Prostate gland (tissue), 2 donors: Measurements from ENCODE around the gene SMIM35. TPM values are rescaled to one million over a fixed set of nuclear protein-coding genes. Genes with fewer than 3 reads are reported as not detected.

Experiments
- DNase-seq: peaks from one replicate; pipeline ENCODE4 v3.0.0-alpha.2; 2019; ENCODE audit warnings: low spot score
- H3K27ac ChIP-seq, 2 donors: fragments of 200-600 bp; sonication (generic); 2 replicates each; pipeline ENCODE4 v1.5.1; 2017 to 2019
- H3K27me3 ChIP-seq: fragments of 200-600 bp; sonication (generic); replicated peaks from 2 replicates; pipeline ENCODE4 v1.5.1; 2019; ENCODE audit not compliant: insufficient read depth
- H3K36me3 ChIP-seq, 2 donors: fragments of 200-600 bp; sonication (generic); 1 replicate in 1 of 2; 2 replicates in 1 of 2; pipeline versions ENCODE4 v1.5.1 to v1.8.1; 2017 to 2019
- H3K4me1 ChIP-seq: fragments of 200-600 bp; sonication (generic); replicated peaks from 2 replicates; pipeline ENCODE4 v1.5.1; 2019
- H3K4me3 ChIP-seq, 2 donors: fragments of 200-600 bp; sonication (generic); 2 replicates each; pipeline ENCODE4 v1.5.1; 2017 to 2019
- H3K9me3 ChIP-seq: fragments of 200-600 bp; sonication (generic); 2 replicates; pipeline ENCODE4 v1.5.1; 2017
- POLR2A ChIP-seq: fragments of 450-650 bp; IDR thresholded peaks from one replicate; pipeline ENCODE4 v1.6.1; 2016; ENCODE audit warnings: antibody characterized with exemption, mild to moderate bottlenecking
- POLR2AphosphoS5 ChIP-seq: sonication (generic); formaldehyde crosslinking; IDR thresholded peaks from one replicate; pipeline ENCODE4 v1.6.1; 2017; ENCODE audit warnings: antibody characterized with exemption
- WGBS: methylation state at CpG from one replicate; pipeline ENCODE4 v1.1.5; 2018; 5-methylcytosine and 5-hydroxymethylcytosine counted together
- intact Hi-C: fragments of 100-400 bp; cut with DNase I; formaldehyde crosslinking; loops from one replicate; pipeline ENCODE4 v1.14.2; 2022
- total RNA-seq, 2 donors: library from RNA; depleted of rRNA; stranded (reverse); fragments of >200 nt; gene quantifications; one replicate each; pipeline ENCODE4 v1.1.0, GENCODE V29; 2016
- TF ChIP-seq, protein P1 (sequence below), 4 experiments: fragments of 200-600 bp in 2 of 4; fragments of 450-650 bp in 2 of 4; sonication (generic) in 2 of 4; IDR thresholded peaks; 1 replicate in 3 of 4; 2 replicates in 1 of 4; pipeline ENCODE4 v1.5.1; 2016 to 2019; ENCODE audit warnings: antibody characterized with exemption in 4 of 4, mild to moderate bottlenecking in 2 of 4, moderate library complexity in 2 of 4

Gene SMIM35
- total RNA-seq, 2 donors from 2014 or later, result 0.09 TPM; not detected in 1

DNA sequence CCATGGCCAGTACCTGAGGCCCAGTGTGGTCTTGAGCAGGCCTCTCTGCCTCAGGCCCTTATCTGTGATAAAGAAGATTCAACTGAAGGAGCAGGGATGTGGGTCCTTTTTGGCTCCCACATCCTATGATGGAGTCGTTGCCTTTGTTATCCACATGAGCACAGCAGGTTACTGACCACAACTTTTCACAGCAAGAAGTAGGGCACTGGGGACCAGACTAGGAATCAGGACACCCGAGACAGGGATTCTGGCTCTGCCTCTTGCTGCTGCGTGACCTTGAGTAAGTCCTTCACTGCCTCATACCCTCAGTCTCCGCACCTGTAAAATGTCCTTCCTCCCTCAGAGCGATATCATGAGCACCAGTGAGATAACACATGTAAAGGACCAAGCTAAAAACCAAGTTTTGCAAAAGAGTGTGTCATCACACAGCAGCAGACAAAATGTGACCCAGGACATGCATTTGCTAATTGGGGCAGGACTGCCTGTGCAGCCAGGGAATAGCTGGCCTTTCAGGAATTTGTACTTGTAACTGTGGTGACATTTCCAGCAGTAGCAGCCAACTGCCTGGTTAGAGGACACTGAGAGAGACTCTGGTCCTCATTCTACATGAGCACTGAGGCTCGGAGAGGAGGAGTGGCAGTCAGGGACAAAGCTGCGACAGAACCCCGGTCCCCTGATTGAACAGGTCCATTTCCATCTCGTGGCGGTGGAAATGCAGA is 13.2 kb upstream of the SMIM35 start:
- H3K9me3 ChIP-seq, result no peaks in the 10 kb centered on the region
- H3K4me3 ChIP-seq, result no peak overlapping the region
- no peaks in the 10 kb centered on the region for H3K27me3 ChIP-seq
- no peak for DNase-seq
- 84% methylated on average over 10 of the region's 10 CpGs for WGBS
- no peak for TF ChIP-seq POLR2AphosphoS5
- TF ChIP-seq, protein P1, sequence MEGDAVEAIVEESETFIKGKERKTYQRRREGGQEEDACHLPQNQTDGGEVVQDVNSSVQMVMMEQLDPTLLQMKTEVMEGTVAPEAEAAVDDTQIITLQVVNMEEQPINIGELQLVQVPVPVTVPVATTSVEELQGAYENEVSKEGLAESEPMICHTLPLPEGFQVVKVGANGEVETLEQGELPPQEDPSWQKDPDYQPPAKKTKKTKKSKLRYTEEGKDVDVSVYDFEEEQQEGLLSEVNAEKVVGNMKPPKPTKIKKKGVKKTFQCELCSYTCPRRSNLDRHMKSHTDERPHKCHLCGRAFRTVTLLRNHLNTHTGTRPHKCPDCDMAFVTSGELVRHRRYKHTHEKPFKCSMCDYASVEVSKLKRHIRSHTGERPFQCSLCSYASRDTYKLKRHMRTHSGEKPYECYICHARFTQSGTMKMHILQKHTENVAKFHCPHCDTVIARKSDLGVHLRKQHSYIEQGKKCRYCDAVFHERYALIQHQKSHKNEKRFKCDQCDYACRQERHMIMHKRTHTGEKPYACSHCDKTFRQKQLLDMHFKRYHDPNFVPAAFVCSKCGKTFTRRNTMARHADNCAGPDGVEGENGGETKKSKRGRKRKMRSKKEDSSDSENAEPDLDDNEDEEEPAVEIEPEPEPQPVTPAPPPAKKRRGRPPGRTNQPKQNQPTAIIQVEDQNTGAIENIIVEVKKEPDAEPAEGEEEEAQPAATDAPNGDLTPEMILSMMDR (IDR thresholded peaks at IDR 0.05), result no peak
- TF ChIP-seq POLR2A, result no peak
- intact Hi-C loops, result no loop called here
- H3K36me3 ChIP-seq, result no peaks in the 10 kb centered on the region
- no peak overlapping the region for H3K27ac ChIP-seq
- H3K4me1 ChIP-seq, result no peaks in the 10 kb centered on the region

DNA sequence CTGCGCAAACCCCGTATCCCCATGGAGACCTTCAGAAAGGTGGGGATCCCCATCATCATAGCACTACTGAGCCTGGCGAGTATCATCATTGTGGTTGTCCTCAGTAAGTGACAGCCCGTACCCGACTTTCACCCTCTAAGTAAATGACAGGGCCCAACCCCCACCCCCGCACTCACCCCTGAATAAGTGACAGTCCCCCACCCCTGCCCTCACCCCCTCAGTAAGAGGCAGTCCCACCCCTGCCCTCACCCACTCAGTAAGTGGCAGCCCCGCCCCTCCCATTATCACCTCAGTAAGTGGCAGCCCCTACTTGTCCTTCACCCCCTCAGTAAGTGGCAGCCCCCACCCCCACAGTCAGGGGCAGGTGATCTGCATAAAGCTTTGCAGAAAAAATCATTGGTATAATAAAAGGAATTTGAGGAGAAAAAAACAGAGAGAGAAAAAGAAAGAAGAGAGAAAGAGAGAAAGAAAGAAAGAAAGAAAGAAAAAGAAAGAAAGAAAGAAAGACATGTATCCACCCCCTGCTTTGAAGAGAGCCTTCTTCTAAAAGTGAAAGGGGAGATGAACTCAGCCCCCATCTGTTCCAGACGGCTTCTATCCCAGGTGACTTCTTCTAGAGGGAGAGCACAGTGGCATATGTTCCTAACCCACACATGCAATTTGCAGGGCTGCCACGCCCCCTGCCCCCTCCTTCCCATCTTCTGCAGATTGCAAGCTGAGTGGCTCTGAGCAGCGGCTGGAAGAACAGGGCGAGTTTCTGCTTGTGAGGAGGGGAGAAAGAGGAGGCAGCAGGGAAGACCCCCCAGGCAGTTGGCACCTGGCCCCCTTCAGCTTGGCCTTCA is 12.5 kb upstream of the SMIM35 start:
- WGBS, result 63% methylated on average over 11 of the region's 11 CpGs
- no peak for TF ChIP-seq POLR2A
- TF ChIP-seq, protein P1 (IDR thresholded peaks at IDR 0.05), result no peak
- TF ChIP-seq POLR2AphosphoS5, result no peak
- Histone ChIP-seq H3K27me3 (no peaks in the 10 kb centered on the region), H3K9me3 (no peaks in the 10 kb centered on the region), H3K4me3 (no peak overlapping the region), H3K27ac (no peak overlapping the region), H3K4me1 (no peaks in the 10 kb centered on the region), H3K36me3 (no peaks in the 10 kb centered on the region)
- intact Hi-C loops, result no loop called here
- no peak for DNase-seq

DNA sequence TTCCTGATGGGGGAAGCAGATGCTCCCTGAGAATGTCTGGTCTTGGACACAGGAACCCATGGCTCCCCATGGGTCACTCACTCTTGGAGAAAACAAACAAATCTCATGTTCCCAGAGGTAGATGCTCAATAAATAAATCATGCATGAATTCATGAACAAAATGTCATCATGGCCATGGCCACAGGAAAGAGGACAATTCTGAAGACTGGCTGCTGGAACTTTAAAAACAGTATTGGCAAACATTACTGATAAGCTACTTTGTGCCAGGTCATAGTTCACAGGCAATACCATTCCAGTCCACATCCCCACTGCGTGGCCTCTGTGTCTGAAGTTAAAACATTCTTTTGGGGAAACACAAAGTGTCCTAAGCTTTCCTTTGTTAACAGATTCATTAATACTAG is 9.2 kb upstream of the SMIM35 start:
- Histone ChIP-seq H3K4me1 (no peaks in the 10 kb centered on the region), H3K36me3 (no peaks in the 10 kb centered on the region), H3K27ac (no peak overlapping the region), H3K27me3 (no peaks in the 10 kb centered on the region), H3K4me3 (no peak overlapping the region), H3K9me3 (no peaks in the 10 kb centered on the region)
- DNase-seq, result no peak
- TF ChIP-seq, protein P1 (IDR thresholded peaks at IDR 0.05), result no peak
- TF ChIP-seq POLR2A (no peak), POLR2AphosphoS5 (no peak)
- intact Hi-C loops, result no loop called here
- 63% methylated on average over 1 of the region's 1 CpG for WGBS

DNA sequence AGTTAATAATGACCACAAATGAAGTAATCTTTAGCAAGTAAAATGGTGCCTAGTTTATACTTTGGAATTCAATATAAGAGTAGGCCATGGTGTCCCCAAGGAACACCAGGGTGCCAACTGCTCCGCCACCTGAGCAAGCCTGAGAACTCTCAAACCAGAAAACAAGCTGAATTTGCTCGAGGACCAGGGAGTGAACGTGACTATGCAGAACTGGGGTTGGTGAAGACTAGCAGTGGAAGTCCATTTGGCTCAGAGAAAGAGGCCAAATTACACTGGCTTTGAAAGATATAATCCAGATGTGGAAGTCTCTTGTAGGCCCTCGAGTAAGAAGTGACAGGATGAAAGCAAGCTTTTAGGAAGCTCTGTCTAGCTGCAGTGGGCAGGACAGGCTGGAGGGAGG is 8.7 kb upstream of the SMIM35 start:
- Histone ChIP-seq H3K4me1 (no peaks in the 10 kb centered on the region), H3K27ac (no peak overlapping the region), H3K36me3 (no peaks in the 10 kb centered on the region), H3K9me3 (no peaks in the 10 kb centered on the region), H3K4me3 (no peak overlapping the region), H3K27me3 (no peaks in the 10 kb centered on the region)
- no peak for TF ChIP-seq POLR2A
- TF ChIP-seq, protein P1 (IDR thresholded peaks at IDR 0.05), result no peak
- intact Hi-C loops, result no loop called here
- WGBS, result 88% methylated on average over 4 of the region's 4 CpGs
- DNase-seq, result no peak
